Esophagus squamous epithelium (tissue), 4 donors: ENCODE measurements around the gene GRN.

Source experiments
- POLR2A ChIP-seq, 4 donors: fragments of 450-650 bp; IDR thresholded peaks; one replicate each; pipeline ENCODE4 v1.6.1; 2017; ENCODE audit warnings: antibody characterized with exemption in 4 of 4, mild to moderate bottlenecking in 4 of 4, moderate library complexity in 3 of 4
- TF ChIP-seq, protein P1 (sequence below), 6 experiments: fragments of 450-650 bp in 4 of 6; fragments of 200-600 bp in 2 of 6; sonication (generic) in 2 of 6; IDR thresholded peaks; one replicate each; pipeline ENCODE4 v1.5.1; 2016 to 2019; ENCODE audit warnings: antibody characterized with exemption in 6 of 6, mild to moderate bottlenecking in 4 of 6, moderate library complexity in 4 of 6

DNA sequence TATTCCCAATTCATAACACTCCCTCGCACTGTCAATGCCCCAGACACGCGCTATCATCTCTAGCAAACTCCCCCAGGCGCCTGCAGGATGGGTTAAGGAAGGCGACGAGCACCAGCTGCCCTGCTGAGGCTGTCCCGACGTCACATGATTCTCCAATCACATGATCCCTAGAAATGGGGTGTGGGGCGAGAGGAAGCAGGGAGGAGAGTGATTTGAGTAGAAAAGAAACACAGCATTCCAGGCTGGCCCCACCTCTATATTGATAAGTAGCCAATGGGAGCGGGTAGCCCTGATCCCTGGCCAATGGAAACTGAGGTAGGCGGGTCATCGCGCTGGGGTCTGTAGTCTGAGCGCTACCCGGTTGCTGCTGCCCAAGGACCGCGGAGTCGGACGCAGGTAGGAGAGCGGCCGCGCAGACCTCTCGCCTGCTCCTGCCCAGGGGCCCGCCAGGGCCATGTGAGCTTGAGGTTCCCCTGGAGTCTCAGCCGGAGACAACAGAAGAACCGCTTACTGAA, at the start of gene GRN:
- TF ChIP-seq, protein P1, sequence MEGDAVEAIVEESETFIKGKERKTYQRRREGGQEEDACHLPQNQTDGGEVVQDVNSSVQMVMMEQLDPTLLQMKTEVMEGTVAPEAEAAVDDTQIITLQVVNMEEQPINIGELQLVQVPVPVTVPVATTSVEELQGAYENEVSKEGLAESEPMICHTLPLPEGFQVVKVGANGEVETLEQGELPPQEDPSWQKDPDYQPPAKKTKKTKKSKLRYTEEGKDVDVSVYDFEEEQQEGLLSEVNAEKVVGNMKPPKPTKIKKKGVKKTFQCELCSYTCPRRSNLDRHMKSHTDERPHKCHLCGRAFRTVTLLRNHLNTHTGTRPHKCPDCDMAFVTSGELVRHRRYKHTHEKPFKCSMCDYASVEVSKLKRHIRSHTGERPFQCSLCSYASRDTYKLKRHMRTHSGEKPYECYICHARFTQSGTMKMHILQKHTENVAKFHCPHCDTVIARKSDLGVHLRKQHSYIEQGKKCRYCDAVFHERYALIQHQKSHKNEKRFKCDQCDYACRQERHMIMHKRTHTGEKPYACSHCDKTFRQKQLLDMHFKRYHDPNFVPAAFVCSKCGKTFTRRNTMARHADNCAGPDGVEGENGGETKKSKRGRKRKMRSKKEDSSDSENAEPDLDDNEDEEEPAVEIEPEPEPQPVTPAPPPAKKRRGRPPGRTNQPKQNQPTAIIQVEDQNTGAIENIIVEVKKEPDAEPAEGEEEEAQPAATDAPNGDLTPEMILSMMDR (IDR thresholded peaks at IDR 0.05) = peak in 1 of 6 experiments; percentile 17
- peak in 3 of 4 donors; percentile 74 to 88 (median 83) for TF ChIP-seq POLR2A (IDR thresholded peaks at IDR 0.05)
